Brain microvascular endothelial cell (primary cell): ENCODE measurements around the gene MEG3.

Source experiments
- DNase-seq: peaks from one replicate; pipeline ENCODE4 v3.0.0-alpha.2; 2020
- H3K27ac ChIP-seq: fragments of 250-450 bp; sonication (Bioruptor Pico); 2 replicates; pipeline ENCODE4 v1.5.1; 2020; ENCODE audit warnings: mild to moderate bottlenecking, moderate library complexity
- H3K27me3 ChIP-seq: fragments of 250-450 bp; sonication (Bioruptor Pico); replicated peaks from 2 replicates; pipeline ENCODE4 v1.5.1; 2020; ENCODE audit warnings: mild to moderate bottlenecking
- H3K36me3 ChIP-seq: fragments of 250-450 bp; sonication (Bioruptor Pico); replicated peaks from 2 replicates; pipeline ENCODE4 v1.5.1; 2020; ENCODE audit warnings: mild to moderate bottlenecking
- H3K4me3 ChIP-seq: 2 replicates; pipeline ENCODE4 v1.5.1; 2011; ENCODE audit warnings: low read depth, mild to moderate bottlenecking, control low read depth, low read length, moderate library complexity
- in situ Hi-C: cut with HindIII; loops from 2 replicates; pipeline ENCODE4 v1.10.0; 2017; ENCODE audit warnings: low sequenced_read_pairs, low pct_ligation_motif_present
- TF ChIP-seq, protein P1 (sequence below): IDR thresholded peaks from 2 replicates; pipeline ENCODE4 v1.5.1; 2011; ENCODE audit warnings: low read depth, mild to moderate bottlenecking, moderate library complexity, low read length, control low read depth, inconsistent platforms; ENCODE audit errors: missing control alignments

Gene MEG3

DNA sequence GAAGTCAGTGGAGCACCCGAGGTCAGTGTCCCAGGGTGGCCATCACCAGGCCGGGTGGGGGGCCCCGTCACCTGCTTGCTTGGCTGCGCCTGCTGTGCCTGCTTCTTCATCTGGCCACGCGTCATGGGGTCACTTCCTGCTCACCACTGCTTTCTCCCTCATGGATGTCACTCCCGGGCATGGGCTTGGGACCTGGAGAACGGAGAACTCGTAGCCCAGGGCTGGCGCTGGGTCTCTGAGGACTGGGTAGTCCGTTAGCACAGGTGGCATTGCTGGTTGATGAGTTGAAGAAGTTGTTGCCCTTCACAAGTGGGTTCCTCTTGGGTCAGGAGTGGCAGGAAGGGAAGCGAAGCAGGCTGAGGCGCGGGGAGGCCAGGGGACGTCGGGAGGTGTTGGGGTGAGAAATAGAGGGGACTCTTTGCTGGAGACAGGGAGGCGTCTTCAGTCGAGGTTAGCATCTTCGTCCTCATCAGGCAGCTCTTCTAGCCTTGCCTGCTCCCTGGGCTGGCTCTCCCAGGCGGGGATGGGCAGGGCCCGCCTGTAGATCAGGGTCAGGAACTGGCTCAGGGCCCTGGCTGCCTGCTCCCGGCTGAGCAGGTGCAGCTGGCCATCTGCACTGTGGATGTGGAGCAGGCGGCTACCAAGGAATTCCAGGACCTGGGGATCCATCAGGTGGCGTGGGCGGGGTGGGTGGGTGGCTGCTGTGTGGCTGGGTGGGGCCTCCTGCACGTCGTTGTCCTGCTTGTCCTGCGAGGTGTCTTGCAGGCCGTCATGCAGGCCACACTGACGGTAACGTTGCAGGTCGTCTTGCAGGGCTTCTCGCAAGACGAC lies 54.6 kb downstream of the MEG3 start:
- TF ChIP-seq, protein P1, sequence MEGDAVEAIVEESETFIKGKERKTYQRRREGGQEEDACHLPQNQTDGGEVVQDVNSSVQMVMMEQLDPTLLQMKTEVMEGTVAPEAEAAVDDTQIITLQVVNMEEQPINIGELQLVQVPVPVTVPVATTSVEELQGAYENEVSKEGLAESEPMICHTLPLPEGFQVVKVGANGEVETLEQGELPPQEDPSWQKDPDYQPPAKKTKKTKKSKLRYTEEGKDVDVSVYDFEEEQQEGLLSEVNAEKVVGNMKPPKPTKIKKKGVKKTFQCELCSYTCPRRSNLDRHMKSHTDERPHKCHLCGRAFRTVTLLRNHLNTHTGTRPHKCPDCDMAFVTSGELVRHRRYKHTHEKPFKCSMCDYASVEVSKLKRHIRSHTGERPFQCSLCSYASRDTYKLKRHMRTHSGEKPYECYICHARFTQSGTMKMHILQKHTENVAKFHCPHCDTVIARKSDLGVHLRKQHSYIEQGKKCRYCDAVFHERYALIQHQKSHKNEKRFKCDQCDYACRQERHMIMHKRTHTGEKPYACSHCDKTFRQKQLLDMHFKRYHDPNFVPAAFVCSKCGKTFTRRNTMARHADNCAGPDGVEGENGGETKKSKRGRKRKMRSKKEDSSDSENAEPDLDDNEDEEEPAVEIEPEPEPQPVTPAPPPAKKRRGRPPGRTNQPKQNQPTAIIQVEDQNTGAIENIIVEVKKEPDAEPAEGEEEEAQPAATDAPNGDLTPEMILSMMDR: no peak
- Histone ChIP-seq H3K36me3 (peaks cover 45% of the 10 kb centered on the region), H3K27me3 (no peaks in the 10 kb centered on the region), H3K27ac (no peak overlapping the region), H3K4me3 (no peak overlapping the region)
- no peak for DNase-seq
- in situ Hi-C loops: no loop called here

DNA sequence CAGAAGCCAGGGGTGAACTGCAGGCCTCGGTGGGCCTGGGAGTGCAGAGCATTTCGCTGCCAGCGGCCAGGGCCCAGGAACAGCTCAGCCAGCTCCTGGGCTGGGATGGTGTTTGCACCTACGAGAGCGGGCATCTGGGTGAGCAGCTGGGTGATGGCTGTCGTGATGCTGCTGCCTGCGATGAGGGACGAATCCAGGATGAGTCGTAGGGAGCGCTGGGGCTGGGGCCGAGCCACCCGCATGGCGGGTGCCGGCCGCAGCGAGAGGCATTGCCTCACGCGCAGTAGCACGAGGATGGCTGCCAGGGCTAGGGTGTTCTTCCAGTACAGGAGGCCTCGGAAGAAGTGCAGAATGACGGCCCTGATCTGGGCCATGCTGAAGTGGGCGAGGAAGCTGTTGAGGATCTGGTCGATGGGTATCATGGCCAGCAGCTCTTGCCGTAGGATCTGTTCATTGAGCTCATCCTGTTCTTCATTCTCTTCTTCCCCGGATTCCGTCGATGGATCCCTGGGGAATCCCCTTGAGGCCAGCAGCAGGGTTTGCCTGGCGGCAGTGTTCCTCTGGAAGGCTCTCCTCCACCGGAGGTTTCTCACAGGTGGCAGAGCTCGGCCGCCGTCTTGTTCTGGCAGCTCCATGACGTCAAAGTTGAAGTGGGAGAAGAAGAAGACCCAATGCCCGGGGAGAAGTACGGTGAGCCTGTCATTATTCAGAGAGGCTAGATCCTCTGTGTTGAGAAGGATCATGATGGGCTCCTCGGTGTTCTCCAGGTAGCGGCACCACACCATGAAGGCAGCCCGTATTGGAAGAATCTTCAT lies 55.5 kb downstream of the MEG3 start:
- H3K27me3 ChIP-seq: no peaks in the 10 kb centered on the region
- peaks cover 48% of the 10 kb centered on the region for H3K36me3 ChIP-seq
- TF ChIP-seq, protein P1: no peak
- no peak overlapping the region for H3K27ac ChIP-seq
- H3K4me3 ChIP-seq: no peak overlapping the region
- DNase-seq: no peak
- in situ Hi-C loops: no loop called here

DNA sequence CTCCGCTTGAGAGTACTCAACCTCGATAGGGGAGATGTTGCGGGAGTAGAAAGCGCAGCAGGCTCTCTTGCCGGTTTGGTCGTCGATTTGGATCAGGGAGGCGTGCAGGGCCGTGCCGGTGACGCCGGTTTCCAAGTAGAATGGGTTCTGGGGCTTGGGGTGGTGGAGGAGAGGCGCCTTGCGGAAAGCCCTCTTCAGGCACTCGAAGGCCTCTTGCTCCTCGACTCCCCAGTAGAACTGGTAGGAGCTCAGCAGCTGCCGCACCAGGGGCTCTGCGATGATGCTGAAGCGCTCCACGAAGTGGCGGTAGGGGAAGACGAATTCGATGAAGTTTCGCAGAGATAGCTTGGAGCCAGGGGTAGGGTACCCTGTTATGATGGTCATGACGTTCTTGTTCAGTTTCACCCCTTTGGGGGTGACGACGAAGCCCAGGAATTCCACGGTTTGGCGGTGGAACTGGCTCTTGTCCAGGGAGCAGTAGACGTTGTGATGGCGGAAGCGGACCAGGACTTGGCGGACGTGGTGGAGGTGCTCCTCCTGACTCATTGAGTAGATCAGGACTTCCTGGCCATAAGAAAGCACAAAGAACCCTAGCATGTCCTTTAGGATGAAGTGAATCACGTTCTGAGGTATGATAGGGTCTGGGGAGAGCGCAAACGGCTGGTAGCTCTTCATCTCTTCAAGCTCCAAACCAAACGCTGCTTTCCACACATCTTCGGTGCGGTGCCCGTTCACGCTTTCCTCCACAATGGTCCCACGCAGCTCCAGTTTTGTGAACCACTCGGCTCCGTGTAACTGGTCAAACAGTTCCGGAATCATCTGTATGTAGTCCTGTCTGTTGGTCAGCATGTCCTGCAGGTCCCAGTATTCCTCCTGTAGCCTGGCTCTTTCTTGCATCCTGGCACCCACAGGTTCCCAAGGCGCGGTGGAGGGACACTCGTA lies 56.4 kb downstream of the MEG3 start:
- DNase-seq: no peak
- Histone ChIP-seq H3K27ac (no peak overlapping the region), H3K27me3 (no peaks in the 10 kb centered on the region), H3K36me3 (peaks cover 48% of the 10 kb centered on the region), H3K4me3 (no peak overlapping the region)
- TF ChIP-seq, protein P1: no peak
- in situ Hi-C loops: no loop called here

DNA sequence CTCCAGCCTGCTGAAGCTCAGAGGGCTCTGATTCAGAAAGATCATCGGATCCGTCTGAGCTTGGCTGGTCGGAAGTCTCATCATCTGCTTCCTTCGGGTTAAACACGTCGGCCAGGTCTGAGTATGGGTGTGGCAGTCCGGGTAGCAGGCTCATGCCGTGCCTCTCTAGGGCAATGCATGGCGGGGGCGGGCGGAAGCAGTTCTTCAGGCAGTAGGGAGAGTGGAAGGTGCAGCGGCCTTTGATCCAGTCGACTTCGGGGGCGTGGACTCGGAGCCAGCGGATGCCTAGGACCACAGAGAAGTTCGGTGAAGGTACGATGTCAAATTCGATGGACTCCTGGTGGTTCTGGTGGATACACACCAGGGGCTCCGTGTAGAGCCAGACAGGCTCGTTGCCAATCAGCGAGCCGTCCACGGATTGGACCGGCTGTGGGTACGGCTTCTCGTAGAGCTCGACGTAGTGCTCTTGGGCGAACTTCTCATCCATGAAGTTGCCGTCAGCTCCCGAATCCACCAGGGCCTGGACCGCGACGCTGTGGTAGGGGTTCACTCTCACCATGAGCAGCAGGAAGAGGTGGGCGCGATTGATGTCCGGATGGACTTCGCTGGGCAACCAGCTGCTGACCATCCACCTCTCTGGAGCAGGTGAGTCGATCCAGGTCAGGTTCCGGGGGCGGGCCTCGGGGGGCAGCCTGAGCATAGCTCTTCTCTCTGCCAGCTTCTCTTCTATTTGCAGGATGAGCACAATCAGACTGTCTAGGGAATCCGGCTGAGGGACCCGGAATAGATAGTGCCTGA lies 57.3 kb downstream of the MEG3 start:
- TF ChIP-seq, protein P1: no peak
- no peaks in the 10 kb centered on the region for H3K27me3 ChIP-seq
- no peak overlapping the region for H3K27ac ChIP-seq
- in situ Hi-C loops: no loop called here
- no peak overlapping the region for H3K4me3 ChIP-seq
- H3K36me3 ChIP-seq: peaks cover 50% of the 10 kb centered on the region
- no peak for DNase-seq

DNA sequence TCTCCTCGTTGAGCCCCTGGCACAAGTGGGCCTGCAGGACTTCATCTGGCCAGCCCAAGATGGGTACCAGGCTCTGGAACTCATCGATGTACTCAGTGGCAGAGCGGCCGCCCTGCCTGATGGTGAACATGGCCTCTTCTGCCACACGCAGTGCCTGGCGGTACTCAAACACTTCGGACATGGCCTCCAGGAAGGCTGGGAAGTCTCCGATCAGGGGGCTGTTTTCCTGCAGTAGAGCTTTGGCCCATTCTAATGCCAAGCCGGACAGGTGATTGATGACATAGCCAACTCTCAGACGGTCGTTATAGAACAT lies 57.8 kb downstream of the MEG3 start:
- peaks cover 50% of the 10 kb centered on the region for H3K36me3 ChIP-seq
- H3K27me3 ChIP-seq: no peaks in the 10 kb centered on the region
- in situ Hi-C loops: no loop called here
- DNase-seq: no peak
- TF ChIP-seq, protein P1: no peak
- H3K4me3 ChIP-seq: no peak overlapping the region
- H3K27ac ChIP-seq: no peak overlapping the region
